RWPE2 (cell line): Measurements from ENCODE around the gene MRPS23.
A peak's percentile ranks its signal among the peaks of the same experiment; 100 is the strongest.

ENCODE experiments used
- ATAC-seq: fragments of 200-7000 bp; cut with Tn5 transposase; 3 replicates; pipeline ENCODE4 v1.9.1; 2021; ENCODE audit warnings: low read depth
- DNase-seq: peaks from one replicate; pipeline ENCODE4 v3.0.0-alpha.2; 2020; ENCODE audit warnings: low spot score
- H3K27ac ChIP-seq: fragments of 450-650 bp; 2 replicates; pipeline ENCODE4 v1.5.1; 2017; ENCODE audit warnings: mild to moderate bottlenecking; ENCODE audit not compliant: poor library complexity, severe bottlenecking
- H3K27me3 ChIP-seq: fragments of 250-450 bp; sonication (Bioruptor Pico); 2 replicates; pipeline ENCODE4 v1.5.1; 2021; ENCODE audit warnings: mild to moderate bottlenecking, moderate library complexity; ENCODE audit not compliant: insufficient read depth, poor library complexity, severe bottlenecking
- H3K36me3 ChIP-seq: fragments of 250-450 bp; sonication (Bioruptor Pico); 2 replicates; pipeline ENCODE4 v1.5.1; 2020; ENCODE audit warnings: low read depth, mild to moderate bottlenecking, moderate library complexity
- H3K4me1 ChIP-seq: fragments of 250-450 bp; sonication (Bioruptor Pico); 2 replicates; pipeline ENCODE4 v1.5.1; 2021; ENCODE audit warnings: mild to moderate bottlenecking, moderate library complexity; ENCODE audit not compliant: insufficient read depth, poor library complexity, severe bottlenecking
- H3K4me3 ChIP-seq: fragments of 250-450 bp; sonication (Bioruptor Pico); 2 replicates; pipeline ENCODE4 v1.5.1; 2021; ENCODE audit warnings: mild to moderate bottlenecking, moderate library complexity; ENCODE audit not compliant: severe bottlenecking
- H3K9me3 ChIP-seq: fragments of 250-450 bp; sonication (Bioruptor Pico); 2 replicates; pipeline ENCODE4 v1.5.1; 2021; ENCODE audit warnings: mild to moderate bottlenecking, moderate library complexity; ENCODE audit not compliant: severe bottlenecking
- TF ChIP-seq, protein P1 (sequence below): fragments of 450-650 bp; IDR thresholded peaks from one replicate; pipeline ENCODE4 v1.5.1; 2017; ENCODE audit warnings: mild to moderate bottlenecking, moderate library complexity; ENCODE audit not compliant: poor library complexity, severe bottlenecking

MRPS23 gene

DNA sequence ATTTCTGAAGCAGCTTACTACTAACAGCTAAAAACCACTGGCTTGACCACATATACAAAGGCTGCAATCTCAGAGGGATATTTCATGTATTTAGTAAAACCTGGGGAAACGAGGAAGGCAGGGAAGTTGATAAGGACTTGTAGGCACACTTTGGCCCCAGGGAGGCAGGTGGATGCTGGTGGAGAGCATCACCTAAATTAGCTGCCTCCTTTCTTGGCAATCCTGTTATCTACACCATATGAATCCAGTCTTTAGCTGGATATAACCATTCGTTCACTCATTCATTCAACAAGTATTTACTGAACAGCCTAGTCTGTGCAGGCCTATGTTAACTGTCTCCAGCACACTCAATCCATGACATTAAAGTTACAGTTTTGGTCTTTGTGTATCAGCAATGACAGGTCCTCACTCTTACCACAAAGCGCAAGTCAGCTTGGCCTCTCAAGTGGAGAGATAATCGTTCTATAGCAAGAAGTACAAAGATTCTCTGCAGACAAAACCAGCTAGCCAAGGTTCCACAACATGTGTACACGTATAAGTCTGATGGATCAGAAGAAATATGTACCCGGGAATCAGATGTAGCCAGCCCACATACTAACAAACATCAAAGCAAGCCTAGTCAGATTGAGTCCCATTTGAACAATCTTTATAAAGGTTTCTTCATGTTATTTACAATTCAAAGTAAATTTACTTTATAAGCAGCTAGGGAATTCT, 10.8 kb downstream of the MRPS23 start:
- Histone ChIP-seq H3K27ac (no peak overlapping the region), H3K36me3 (peaks cover 58% of the 10 kb centered on the region), H3K4me1 (peaks cover 5% of the 10 kb centered on the region), H3K4me3 (no peak overlapping the region), H3K9me3 (no peaks in the 10 kb centered on the region), H3K27me3 (no peaks in the 10 kb centered on the region)
- ATAC-seq = no peak
- no peak for DNase-seq
- TF ChIP-seq, protein P1, sequence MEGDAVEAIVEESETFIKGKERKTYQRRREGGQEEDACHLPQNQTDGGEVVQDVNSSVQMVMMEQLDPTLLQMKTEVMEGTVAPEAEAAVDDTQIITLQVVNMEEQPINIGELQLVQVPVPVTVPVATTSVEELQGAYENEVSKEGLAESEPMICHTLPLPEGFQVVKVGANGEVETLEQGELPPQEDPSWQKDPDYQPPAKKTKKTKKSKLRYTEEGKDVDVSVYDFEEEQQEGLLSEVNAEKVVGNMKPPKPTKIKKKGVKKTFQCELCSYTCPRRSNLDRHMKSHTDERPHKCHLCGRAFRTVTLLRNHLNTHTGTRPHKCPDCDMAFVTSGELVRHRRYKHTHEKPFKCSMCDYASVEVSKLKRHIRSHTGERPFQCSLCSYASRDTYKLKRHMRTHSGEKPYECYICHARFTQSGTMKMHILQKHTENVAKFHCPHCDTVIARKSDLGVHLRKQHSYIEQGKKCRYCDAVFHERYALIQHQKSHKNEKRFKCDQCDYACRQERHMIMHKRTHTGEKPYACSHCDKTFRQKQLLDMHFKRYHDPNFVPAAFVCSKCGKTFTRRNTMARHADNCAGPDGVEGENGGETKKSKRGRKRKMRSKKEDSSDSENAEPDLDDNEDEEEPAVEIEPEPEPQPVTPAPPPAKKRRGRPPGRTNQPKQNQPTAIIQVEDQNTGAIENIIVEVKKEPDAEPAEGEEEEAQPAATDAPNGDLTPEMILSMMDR = no peak

DNA sequence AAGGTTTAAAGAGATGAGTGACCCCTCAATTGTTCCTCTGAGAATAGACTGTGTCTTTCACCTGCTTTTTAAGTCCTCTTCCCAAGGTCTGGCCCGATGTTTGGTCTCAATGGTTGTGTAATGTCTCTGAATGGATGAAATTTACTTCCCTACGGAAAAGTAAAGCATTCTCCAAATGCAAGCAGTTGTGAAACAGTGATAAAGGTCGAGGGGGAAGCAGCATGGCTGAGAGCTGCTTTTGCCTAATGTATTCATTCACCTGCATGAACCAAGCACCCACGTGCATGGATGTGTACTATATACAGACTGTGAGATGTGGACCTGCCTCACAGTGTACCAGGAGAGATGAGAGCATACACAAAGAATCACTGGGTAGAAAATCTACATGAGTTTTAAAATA, 11.4 kb downstream of the MRPS23 start:
- TF ChIP-seq, protein P1 = no peak
- H3K27me3 ChIP-seq = no peaks in the 10 kb centered on the region
- H3K4me1 ChIP-seq = peaks cover 5% of the 10 kb centered on the region
- no peaks in the 10 kb centered on the region for H3K9me3 ChIP-seq
- no peak overlapping the region for H3K4me3 ChIP-seq
- no peak for ATAC-seq
- no peak for DNase-seq
- H3K36me3 ChIP-seq = peaks cover 52% of the 10 kb centered on the region
- no peak overlapping the region for H3K27ac ChIP-seq

DNA sequence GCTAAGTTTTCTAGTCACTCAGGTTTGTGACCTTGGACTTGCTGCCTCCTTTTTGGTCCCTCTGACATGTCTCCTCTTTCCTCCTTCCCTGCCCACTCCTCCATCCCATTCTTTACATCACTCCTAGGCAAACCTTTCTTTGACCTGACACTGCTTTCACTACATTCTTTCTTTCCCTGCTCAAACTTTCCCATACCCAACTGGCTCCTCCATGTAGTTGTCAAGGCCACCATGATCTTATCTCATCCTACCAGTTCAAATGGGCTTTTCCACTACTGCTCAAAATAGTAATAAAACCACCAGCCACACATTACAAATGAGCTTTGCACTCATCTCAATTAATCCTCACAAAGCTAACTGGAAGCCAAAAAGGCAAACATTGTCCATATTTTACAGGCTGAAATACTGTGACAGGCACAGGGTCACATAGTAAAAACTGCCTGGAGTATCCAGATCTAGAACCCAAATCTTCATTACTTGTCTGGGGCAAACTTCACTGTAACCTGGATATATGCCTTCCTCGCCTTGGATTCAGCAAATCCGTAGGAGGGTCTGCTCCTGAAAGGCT, 14.4 kb downstream of the MRPS23 start:
- Histone ChIP-seq H3K27ac (no peak overlapping the region), H3K4me3 (no peak overlapping the region), H3K27me3 (no peaks in the 10 kb centered on the region), H3K4me1 (peaks cover 5% of the 10 kb centered on the region), H3K36me3 (peaks cover 29% of the 10 kb centered on the region), H3K9me3 (no peaks in the 10 kb centered on the region)
- ATAC-seq (no peak), DNase-seq (no peak)
- TF ChIP-seq, protein P1 = no peak

DNA sequence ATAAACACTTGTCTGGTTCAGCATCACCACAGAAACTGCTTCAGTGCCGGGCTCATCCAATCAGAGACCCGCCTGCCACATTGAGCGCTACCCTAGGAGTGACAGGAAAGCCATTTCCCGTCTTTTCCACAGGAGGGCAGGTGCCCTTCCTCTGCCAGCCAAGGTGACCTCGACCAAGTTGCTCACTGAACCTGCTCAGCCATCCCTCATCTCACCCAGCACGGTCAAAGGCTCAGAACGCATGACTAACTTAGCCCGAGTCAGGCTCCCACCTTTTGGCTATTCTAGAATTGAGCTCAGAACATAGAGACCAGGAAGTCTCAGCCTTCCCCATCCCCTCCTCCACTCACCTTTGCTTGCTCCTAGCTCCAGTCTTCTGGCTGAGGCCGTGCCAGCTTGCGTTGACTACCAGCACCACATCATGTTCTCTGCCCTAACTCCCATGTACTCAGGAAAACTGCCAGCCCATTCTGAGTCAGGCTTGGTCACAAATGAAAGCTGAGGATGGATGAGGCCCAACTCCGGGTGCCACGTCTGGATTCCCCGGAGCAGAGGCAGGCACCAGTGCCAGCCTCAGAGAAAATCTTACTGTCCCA, 15.6 kb downstream of the MRPS23 start:
- Histone ChIP-seq H3K27ac (no peak overlapping the region), H3K4me3 (no peak overlapping the region), H3K4me1 (peaks cover 5% of the 10 kb centered on the region), H3K36me3 (peaks cover 18% of the 10 kb centered on the region), H3K9me3 (no peaks in the 10 kb centered on the region), H3K27me3 (no peaks in the 10 kb centered on the region)
- DNase-seq (no peak), ATAC-seq (peak; percentile 77)
- TF ChIP-seq, protein P1 = no peak
